Neural progenitor cell (in vitro differentiated cells): Measurements from ENCODE around the gene ARFGAP1.

Experiments
- EZH2 ChIP-seq: fragments of 200-600 bp; sonication (generic); IDR thresholded peaks from 2 replicates; pipeline ENCODE4 v1.6.1; 2017; ENCODE audit warnings: antibody characterized with exemption, mild to moderate bottlenecking, moderate library complexity
- EZH2phosphoT487 ChIP-seq: fragments of 200-600 bp; sonication (generic); IDR thresholded peaks from 2 replicates; pipeline ENCODE4 v1.6.1; 2017; ENCODE audit warnings: antibody characterized with exemption
- TF ChIP-seq, protein P1 (sequence below): fragments of 200-600 bp; sonication (generic); IDR thresholded peaks from 2 replicates; pipeline ENCODE4 v1.5.1; 2017; ENCODE audit warnings: antibody characterized with exemption, mild to moderate bottlenecking

GRCh38 chr20:63335711-63336110, 63.1 kb downstream of the ARFGAP1 start:
- TF ChIP-seq EZH2 = no peak
- TF ChIP-seq, protein P1, sequence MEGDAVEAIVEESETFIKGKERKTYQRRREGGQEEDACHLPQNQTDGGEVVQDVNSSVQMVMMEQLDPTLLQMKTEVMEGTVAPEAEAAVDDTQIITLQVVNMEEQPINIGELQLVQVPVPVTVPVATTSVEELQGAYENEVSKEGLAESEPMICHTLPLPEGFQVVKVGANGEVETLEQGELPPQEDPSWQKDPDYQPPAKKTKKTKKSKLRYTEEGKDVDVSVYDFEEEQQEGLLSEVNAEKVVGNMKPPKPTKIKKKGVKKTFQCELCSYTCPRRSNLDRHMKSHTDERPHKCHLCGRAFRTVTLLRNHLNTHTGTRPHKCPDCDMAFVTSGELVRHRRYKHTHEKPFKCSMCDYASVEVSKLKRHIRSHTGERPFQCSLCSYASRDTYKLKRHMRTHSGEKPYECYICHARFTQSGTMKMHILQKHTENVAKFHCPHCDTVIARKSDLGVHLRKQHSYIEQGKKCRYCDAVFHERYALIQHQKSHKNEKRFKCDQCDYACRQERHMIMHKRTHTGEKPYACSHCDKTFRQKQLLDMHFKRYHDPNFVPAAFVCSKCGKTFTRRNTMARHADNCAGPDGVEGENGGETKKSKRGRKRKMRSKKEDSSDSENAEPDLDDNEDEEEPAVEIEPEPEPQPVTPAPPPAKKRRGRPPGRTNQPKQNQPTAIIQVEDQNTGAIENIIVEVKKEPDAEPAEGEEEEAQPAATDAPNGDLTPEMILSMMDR = no peak
- TF ChIP-seq EZH2phosphoT487 = no peak
